Endometrium (tissue), 2 donors: Measurements from ENCODE around the gene IER5L.
"Not testable (repeated sequence)": the region's sequence is repeated elsewhere in the genome, so short reads cannot be mapped to it uniquely, and the experiment has no call there.

Source experiments
- FAIRE-seq: peaks from 2 replicates; lab custom pipeline; 2012; peaks lifted over from hg19 to GRCh38; lab: Jason Lieb, UNC
- donor health status: control.
- donor health status: control.

The IER5L gene

GRCh38 chr9:129178568-129179382, 714 bp upstream of the IER5L start:
- no peak for FAIRE-seq

DNA sequence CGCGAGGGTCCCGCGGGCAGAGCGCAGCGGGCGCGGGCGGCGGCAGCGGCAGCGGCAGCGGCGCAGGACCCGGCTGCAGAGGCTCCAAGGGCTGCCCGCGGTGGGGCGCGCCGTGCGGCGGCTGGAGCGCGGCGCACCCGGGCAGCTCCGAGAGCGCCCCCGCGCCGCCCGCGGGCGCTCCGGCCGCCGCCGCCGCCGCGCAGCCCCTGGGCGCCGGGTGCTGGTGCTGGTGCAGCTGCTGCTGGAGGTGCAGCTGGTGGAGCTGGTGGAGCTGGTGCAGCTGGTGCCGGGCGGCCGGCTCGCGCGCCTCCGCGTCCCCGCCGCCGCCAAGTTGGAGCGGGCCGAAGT, 644 bp downstream of the IER5L start:
- no peak for FAIRE-seq

DNA sequence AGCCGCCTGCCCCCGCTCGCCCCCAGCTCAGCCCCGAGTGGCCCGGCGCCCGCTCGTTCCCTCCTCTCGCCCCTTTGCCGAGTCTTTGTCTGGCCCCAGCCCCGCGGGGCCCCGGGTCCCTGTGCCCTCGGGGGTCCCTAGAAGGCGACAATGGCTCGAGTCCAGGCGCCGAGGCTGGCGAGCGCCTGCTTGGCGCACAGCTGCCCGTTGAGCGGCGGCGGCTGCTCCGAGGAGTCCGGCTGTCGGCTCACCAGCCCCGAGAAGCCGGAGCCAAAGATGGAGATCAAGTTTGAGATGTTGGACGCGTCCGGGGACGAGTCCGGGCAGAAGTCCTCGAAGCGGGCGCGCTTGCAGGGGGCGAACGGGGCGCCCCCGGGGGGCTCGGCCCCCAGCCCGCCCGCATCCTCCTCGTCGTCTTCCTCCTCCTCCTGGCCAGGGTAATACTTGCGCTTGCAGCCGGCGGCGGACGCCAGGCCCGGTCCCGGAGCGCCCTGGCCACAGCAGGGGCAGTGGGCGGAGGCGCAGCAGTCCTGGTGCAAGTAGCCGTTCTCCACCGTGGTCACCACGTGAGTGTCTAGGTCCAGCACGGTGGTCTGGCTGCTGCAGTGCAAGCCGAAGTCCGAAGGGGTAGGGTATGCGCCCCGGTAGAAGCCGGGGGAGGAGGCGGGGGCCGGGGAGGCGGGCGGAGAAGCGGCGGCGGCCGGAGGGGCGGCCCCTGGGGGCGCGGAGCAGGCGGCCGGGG, 1.2 kb downstream of the IER5L start:
- no peak for FAIRE-seq

GRCh38 chr9:129175825-129176633, 2.0 kb downstream of the IER5L start:
- FAIRE-seq = peak; percentile 83

GRCh38 chr9:129175515-129175824, 2.6 kb downstream of the IER5L start:
- no peak for FAIRE-seq

GRCh38 chr9:129174724-129175514, 3.1 kb downstream of the IER5L start:
- no peak for FAIRE-seq

DNA sequence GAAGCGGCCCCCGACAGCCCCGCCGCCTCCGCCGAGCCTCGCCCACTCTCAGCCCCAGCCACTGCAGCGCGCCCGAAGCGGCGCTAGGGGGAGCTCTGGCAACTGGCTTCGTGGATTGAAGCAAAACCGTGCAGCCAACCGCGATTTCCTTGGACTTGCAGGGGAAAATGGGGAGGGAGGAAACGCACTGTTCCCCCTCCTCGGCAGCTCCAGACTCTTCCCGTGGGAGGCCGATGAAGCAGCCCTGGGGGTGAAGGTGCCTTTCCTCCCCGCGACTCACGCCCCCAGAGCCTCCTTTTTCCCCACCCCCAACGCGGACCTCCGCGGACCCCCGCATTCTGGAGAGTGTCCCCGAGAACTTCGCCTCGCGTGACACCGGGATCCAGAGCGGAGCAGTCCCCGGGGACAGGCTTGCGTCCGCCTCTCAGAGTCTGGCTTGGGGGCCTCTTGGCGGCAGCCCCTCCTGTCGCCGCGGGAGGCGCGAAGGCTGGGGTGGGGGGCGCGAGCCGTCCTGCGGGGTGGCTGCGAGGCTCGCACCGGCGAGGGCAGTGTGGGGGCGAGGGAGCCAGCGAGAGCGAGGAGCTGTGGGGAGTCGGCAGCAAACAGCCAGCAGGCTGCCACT, 3.8 kb downstream of the IER5L start:
- no peak for FAIRE-seq

DNA sequence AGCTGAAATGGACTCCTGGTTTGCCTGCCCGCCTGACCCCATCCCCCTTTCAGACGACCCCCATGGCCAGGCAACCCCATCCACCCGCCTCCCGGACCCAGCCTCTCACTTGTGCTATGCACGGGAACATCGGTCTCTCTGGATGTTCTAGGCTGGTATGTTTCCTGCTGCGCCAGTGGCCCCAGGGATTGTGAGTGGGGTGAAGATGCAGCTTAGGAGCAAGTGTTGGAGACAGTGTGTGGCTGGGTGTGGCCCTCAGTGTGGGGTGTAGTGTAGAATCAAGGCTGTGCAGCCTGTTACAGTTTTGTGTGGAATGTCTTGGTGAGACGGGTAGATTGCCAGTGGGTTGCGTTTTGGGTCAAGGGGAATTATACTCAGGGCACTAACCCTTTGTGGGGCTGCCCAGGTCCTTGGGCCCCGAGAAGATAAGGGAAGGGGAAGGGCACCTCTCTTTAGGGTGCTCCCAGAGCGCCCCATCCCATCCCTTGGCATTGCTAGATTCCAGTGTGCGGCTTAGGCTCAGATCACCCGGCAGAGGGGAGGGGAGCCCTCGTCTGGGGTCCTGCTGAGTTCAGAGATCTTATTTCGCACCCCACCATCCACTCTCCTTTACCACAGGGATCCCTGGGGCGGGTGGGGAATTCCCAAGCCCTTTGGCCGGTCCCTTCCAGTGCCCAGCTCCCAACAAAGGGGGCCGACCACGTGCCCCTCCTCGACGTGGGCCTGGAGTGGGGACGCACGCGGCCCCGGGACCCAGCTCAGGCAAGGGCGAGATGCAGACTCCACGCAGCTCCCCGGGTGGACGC, 4.6 kb downstream of the IER5L start:
- no peak for FAIRE-seq

- no peak for FAIRE-seq
Measured at GRCh38 chr9:129172816-129173215, 5.2 kb downstream of the IER5L start.

DNA sequence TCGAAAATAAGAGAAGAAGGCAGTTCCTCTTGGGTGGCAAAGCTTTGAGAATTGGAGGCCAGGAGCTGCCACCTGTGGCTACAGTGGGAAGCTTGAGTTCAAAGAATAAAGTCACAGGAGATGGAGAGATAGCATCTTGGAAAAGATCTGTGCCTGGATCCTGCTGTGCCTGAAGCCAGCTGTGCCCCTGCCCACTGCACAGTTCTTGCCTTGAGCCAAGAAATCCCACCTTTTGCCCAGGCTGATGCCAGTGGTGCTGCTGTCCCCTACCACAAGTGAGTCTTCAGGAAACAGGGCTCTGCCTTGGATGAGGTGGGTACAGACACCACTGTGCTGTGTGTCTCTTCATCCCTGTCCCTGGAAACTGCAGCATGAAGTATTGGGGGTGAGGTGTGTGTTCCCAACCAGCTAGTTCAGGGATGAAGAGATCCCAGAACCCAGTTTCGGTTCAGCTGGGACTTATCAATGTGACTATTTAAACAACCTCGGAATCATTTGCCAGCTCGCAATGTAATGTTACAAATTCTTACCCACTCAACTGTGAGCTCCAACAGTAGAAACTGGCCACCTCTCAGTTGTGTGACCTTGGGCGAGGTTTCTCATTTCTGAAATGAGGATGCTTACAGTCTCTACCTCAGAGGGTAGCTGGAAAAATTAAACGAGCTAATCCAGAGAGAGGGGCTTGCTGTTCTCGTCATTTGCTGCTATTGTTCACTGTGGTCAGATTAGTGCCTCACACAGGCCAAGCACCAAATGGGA, 5.9 kb downstream of the IER5L start:
- no peak for FAIRE-seq

GRCh38 chr9:129170229-129170628, 7.8 kb downstream of the IER5L start:
- FAIRE-seq = no peak

DNA sequence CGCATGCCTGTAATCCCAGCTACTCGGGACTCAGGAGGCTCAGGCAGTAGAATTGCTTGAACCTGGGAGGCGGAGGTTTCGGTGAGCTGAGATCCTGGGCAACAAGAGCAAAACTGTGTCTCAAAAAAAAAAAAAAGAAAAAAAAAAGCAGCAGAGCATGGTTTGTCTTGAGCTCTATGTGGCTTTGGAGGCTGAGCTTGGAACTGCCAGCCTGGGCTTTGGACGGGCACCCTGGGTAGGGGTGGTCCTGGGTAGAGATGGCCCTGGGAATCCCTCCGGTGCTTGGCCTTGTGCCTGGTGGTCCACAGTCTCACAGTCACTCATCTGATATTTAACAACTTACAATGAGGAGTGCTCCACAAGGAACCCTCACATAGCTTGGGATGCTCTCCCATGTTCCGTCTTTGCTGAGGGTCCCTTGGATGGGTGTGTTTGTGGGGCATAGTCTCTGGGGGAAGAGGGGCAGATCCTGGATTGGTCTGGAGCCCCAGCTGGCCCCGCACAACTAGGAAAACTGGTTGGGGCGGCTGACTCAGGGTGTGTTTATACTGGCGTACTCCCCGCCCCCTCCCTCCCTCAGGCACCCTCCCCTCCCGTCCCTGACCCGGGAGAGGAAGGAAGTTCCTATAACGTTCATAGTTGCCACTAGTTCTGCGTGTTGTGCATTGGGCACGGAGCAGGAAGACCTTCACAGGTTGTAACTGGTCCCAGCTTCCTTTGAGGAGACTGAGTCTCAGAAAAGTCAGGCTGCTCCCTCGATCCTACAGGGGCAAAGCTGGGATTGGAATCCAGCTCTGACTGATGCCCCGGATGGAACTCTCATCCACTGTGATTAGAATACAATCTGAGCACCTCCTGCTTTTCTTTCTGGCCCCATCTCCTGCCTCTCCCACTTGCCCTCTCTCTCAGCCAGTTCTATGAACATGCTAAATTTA, 11.2 kb downstream of the IER5L start:
- FAIRE-seq = no peak

- no peak for FAIRE-seq
Measured at GRCh38 chr9:129165198-129165597, 12.9 kb downstream of the IER5L start.

- no peak for FAIRE-seq
Measured at GRCh38 chr9:129164246-129164930, 13.7 kb downstream of the IER5L start.

GRCh38 chr9:129163753-129164152, 14.3 kb downstream of the IER5L start:
- no peak for FAIRE-seq

- FAIRE-seq = not testable (repeated sequence)
Measured at GRCh38 chr9:129163198-129163670, 14.8 kb downstream of the IER5L start.

DNA sequence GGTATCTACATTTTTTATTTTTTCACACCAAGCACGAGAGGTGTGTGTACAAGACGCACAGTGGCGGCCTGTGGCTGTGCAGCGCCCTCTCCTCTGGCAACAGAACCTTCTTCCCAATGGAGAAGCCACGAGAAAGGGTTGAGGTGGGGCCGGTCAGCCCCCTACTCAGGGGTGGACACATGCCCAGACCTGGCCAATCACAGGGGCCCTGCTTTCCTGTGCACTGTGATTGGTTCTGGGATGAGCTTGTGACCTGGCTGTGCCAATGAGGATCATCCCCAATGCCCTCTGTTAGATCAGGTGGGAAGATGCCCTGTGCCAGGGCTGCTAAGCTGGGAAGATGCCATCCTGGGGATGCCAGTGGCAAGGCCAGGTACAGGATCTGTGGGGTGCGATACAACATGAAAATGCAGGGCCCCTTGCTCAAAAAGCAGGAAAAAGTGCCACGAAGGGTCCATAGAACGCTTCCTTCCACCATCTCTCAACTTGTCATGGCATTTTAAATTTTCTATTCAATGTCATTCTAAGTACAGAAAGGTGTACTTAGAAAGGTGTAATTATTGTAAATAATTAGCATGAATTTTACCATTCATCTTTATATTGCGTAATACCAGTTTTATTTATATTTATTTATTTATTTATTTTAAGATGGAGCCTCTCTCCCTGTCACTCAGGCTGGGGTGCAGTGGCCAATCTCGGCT, 15.4 kb downstream of the IER5L start:
- FAIRE-seq = no peak

DNA sequence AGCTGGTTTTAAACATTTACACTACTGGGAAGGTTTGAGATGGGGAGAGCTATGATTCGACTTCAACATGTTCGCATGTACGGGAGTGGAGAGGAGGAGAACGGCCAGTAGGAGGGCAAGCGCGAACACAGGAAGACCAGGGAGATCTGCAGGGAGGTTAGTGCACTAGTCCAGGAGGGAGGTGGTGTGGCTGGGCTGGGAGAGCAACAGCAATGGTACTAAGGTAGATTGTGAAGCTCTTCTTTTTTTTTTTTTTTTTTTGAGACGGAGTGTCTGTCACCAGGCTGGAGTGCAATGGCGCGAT, 16.6 kb downstream of the IER5L start:
- FAIRE-seq = no peak
